HCT116 (cell line): ENCODE results near the gene LEKR1. TPM values are rescaled to one million over a fixed set of nuclear protein-coding genes. Genes with fewer than 3 reads are reported as not detected.

Source experiments
- ATAC-seq: fragments of 200-7000 bp; cut with Tn5 transposase; 2 replicates; pipeline ENCODE4 v1.9.1; 2020; ENCODE audit warnings: mild to moderate bottlenecking, moderate library complexity
- BruUV-seq: library from RNA; stranded (reverse); fragments of 400-500 nt; replicated peaks from 2 replicates; lab custom pipeline; 2021; lab: Mats Ljungman, UMichigan
- CTCF ChIA-PET: fragments of 300-600 bp; sonication (Branson Sonifier 250); formaldehyde crosslinking; loops from one replicate; lab custom pipeline; 2021; ENCODE audit warnings: antibody characterized with exemption; lab: Charles Lee
- POLR2A ChIA-PET: fragments of 300-600, 350-600 bp; sonication (Branson Sonifier 250); formaldehyde crosslinking; loops from one replicate; lab custom pipeline; 2021; ENCODE audit warnings: antibody characterized with exemption; lab: Charles Lee
- RAD21 ChIA-PET, 2 experiments: fragments of 300-600 bp; sonication (Branson Sonifier 250); formaldehyde crosslinking; loops; one replicate each; lab custom pipeline; 2023; ENCODE audit warnings: low total read pairs in 2 of 2; ENCODE audit not compliant: uncharacterized antibody in 2 of 2, unreplicated experiment in 2 of 2, low non-redundant PET in 1 of 2; lab: Charles Lee
- DNase-seq: peaks from one replicate; pipeline ENCODE4 v3.0.0-alpha.2; 2010; ENCODE audit warnings: low read depth, low spot score
- H2AFZ ChIP-seq: fragments of 200-600 bp; shearing (Covaris generic), sonication (generic); 2 replicates; pipeline ENCODE4 v1.6.1; 2017; ENCODE audit warnings: low read depth, mixed run types, mixed read lengths, antibody characterized with exemption, low read length; ENCODE audit not compliant: poor library complexity, severe bottlenecking
- H3K27ac ChIP-seq: 2 replicates; pipeline ENCODE4 v1.5.1; 2012; ENCODE audit warnings: low read depth, low read length
- H3K27me3 ChIP-seq: fragments of 200-600 bp; sonication (generic); 2 replicates; pipeline ENCODE4 v1.6.1; 2016; ENCODE audit warnings: mixed run types, low read length, mixed read lengths; ENCODE audit not compliant: insufficient read depth
- H3K36me3 ChIP-seq, 2 experiments: fragments of 200-500 bp in 1 of 2; fragments of 200-600 bp in 1 of 2; sonication (Bioruptor generic) in 1 of 2; sonication (generic) in 1 of 2; 2 replicates each; pipeline versions ENCODE4 v1.5.1 to v1.6.1; 2014 to 2016; ENCODE audit warnings: low read length in 2 of 2, inconsistent platforms in 1 of 2, mixed read lengths in 1 of 2, mixed run types in 1 of 2; ENCODE audit not compliant: insufficient read depth in 2 of 2, control insufficient read depth in 1 of 2
- H3K4me1 ChIP-seq, 2 experiments: fragments of 200-600 bp in 1 of 2; sonication (generic) in 1 of 2; 2 replicates each; pipeline versions ENCODE4 v1.5.1 to v1.6.1; 2012 to 2017; ENCODE audit warnings: low read length in 2 of 2, inconsistent platforms in 1 of 2, mild to moderate bottlenecking in 1 of 2, mixed read lengths in 1 of 2, mixed run types in 1 of 2, moderate library complexity in 1 of 2; ENCODE audit not compliant: insufficient read depth in 2 of 2, control insufficient read depth in 1 of 2
- H3K4me2 ChIP-seq: fragments of 200-600 bp; sonication (generic); 2 replicates; pipeline ENCODE4 v1.6.1; 2017; ENCODE audit warnings: mixed run types, low read length, mixed read lengths
- H3K4me3 ChIP-seq, 2 experiments: fragments of 200-600 bp in 1 of 2; sonication (generic) in 1 of 2; replicated peaks in 1 of 2; 2 replicates each; pipeline ENCODE4 v1.5.1; 2011 to 2016; ENCODE audit warnings: low read length in 2 of 2, control low read depth in 1 of 2, low read depth in 1 of 2, mild to moderate bottlenecking in 1 of 2, mixed read lengths in 1 of 2, mixed run types in 1 of 2
- H3K79me2 ChIP-seq: fragments of 200-600 bp; sonication (generic); 2 replicates; pipeline ENCODE4 v1.6.1; 2017; ENCODE audit warnings: mild to moderate bottlenecking, mixed run types, low read length, moderate library complexity, mixed read lengths; ENCODE audit not compliant: insufficient read depth
- H3K9ac ChIP-seq: fragments of 200-600 bp; sonication (generic); 2 replicates; pipeline ENCODE4 v1.6.1; 2016; ENCODE audit warnings: low read length, mixed read lengths
- H3K9me2 ChIP-seq: fragments of 200-600 bp; sonication (generic), shearing (Covaris generic); 2 replicates; pipeline ENCODE4 v1.6.1; 2017; ENCODE audit warnings: mixed run types, mild to moderate bottlenecking, moderate library complexity; ENCODE audit not compliant: insufficient read depth
- H3K9me3 ChIP-seq, 2 experiments: fragments of 200-500 bp in 1 of 2; fragments of 200-600 bp in 1 of 2; sonication (Bioruptor generic) in 1 of 2; sonication (generic) in 1 of 2; 2 replicates each; pipeline ENCODE4 v1.6.1; 2014 to 2017; ENCODE audit warnings: low read length in 2 of 2, mixed read lengths in 2 of 2, inconsistent platforms in 1 of 2, low read depth in 1 of 2, mild to moderate bottlenecking in 1 of 2, mixed run types in 1 of 2, moderate library complexity in 1 of 2; ENCODE audit not compliant: control insufficient read depth in 1 of 2, insufficient read depth in 1 of 2
- H4K20me1 ChIP-seq: fragments of 200-600 bp; sonication (generic), shearing (Covaris generic); 2 replicates; pipeline ENCODE4 v1.6.1; 2017; ENCODE audit warnings: mixed run types, mild to moderate bottlenecking, moderate library complexity; ENCODE audit not compliant: insufficient read depth
- ATF3 ChIP-seq: IDR thresholded peaks from 2 replicates; pipeline ENCODE4 v1.6.1; 2012
- CEBPB ChIP-seq: IDR thresholded peaks from 2 replicates; pipeline ENCODE4 v1.6.1; 2012; ENCODE audit warnings: low read depth
- ELF1 ChIP-seq: IDR thresholded peaks from 2 replicates; pipeline ENCODE4 v1.6.1; 2012; ENCODE audit warnings: low read depth, borderline replicate concordance
- EZH2 ChIP-seq: fragments of 200-600 bp; sonication (generic); IDR thresholded peaks from 2 replicates; pipeline ENCODE4 v1.6.1; 2017; ENCODE audit warnings: antibody characterized with exemption, mixed run types
- JUND ChIP-seq: IDR thresholded peaks from 2 replicates; pipeline ENCODE4 v1.6.1; 2012
- POLR2A ChIP-seq: IDR thresholded peaks from 2 replicates; pipeline ENCODE4 v1.7.0; 2011; ENCODE audit warnings: borderline replicate concordance; ENCODE audit not compliant: insufficient read depth, insufficient read length; ENCODE audit errors: extremely low read depth
- POLR2AphosphoS5 ChIP-seq: IDR thresholded peaks from 2 replicates; pipeline ENCODE4 v1.6.1; 2011; ENCODE audit warnings: mild to moderate bottlenecking, low read depth, low read length, moderate library complexity
- SRF ChIP-seq: IDR thresholded peaks from 2 replicates; pipeline ENCODE4 v1.6.1; 2012; ENCODE audit warnings: low read depth
- TCF7L2 ChIP-seq: IDR thresholded peaks from 2 replicates; pipeline ENCODE4 v1.7.0; 2011; ENCODE audit warnings: borderline replicate concordance, inconsistent platforms; ENCODE audit not compliant: insufficient read depth, insufficient read length; ENCODE audit errors: extremely low read depth
- YY1 ChIP-seq: IDR thresholded peaks from 2 replicates; pipeline ENCODE4 v1.6.1; 2011; ENCODE audit warnings: low read length, low read depth, moderate library complexity, mild to moderate bottlenecking; ENCODE audit not compliant: insufficient replicate concordance; ENCODE audit errors: extremely low read depth
- ZNF274 ChIP-seq: fragments of 200-500 bp; sonication (Bioruptor generic); IDR thresholded peaks from 2 replicates; pipeline ENCODE4 v1.6.1; 2014; ENCODE audit warnings: mild to moderate bottlenecking, low read depth, low read length, inconsistent platforms
- intact Hi-C: fragments of 100-400 bp; cut with micrococcal nuclease; formaldehyde crosslinking; loops from 2 replicates; pipeline ENCODE4 v1.10.0; 2022
- total RNA-seq: library from RNA; stranded (reverse); gene quantifications from one replicate; pipeline ENCODE4 v1.2.1, GENCODE V29; 2021; ENCODE audit not compliant: unreplicated experiment

LEKR1 gene
- total RNA-seq, 1 experiment from 2014 or later, result 2.1 TPM

- Histone ChIP-seq H4K20me1 (no peaks in the 10 kb centered on the region), H3K36me3 (no peaks in the 10 kb centered on the region), H3K4me1 (peaks cover 0 to 6% of the 10 kb centered on the region in 2 experiments; a peak in 2 of 4 replicates), H3K27me3 (no peaks in the 10 kb centered on the region), H2AFZ (no peak overlapping the region), H3K9me3 (no peaks in the 10 kb centered on the region), H3K4me3 (no peak overlapping the region), H3K4me2 (no peak overlapping the region), H3K27ac (no peak overlapping the region), H3K79me2 (no peaks in the 10 kb centered on the region), H3K9me2 (no peaks in the 10 kb centered on the region), H3K9ac (no peak overlapping the region)
- DNase-seq (no peak), ATAC-seq (no peak)
- BruUV-seq, result no TSS peak
- ChIA-PET RAD21 (no interaction called here), CTCF (no interaction called here), POLR2A (no interaction called here)
- intact Hi-C loops, result no loop called here
- no peak for TF ChIP-seq ELF1
- TF ChIP-seq JUND, result no peak
Observed at GRCh38 chr3:156898296-156898880, 72.2 kb downstream of the LEKR1 start.

- no peaks in the 10 kb centered on the region for H4K20me1 ChIP-seq
- ChIA-PET POLR2A (no interaction called here), RAD21 (no interaction called here), CTCF (no interaction called here)
- peaks cover 0 to 6% of the 10 kb centered on the region in 2 experiments; a peak in 2 of 4 replicates for H3K4me1 ChIP-seq
- no peak overlapping the region for H3K27ac ChIP-seq
- H3K36me3 ChIP-seq, result no peaks in the 10 kb centered on the region
- no peak for ATAC-seq
- BruUV-seq, result no TSS peak
- no peak overlapping the region for H2AFZ ChIP-seq
- no peaks in the 10 kb centered on the region for H3K9me3 ChIP-seq
- H3K27me3 ChIP-seq, result no peaks in the 10 kb centered on the region
- no peaks in the 10 kb centered on the region for H3K9me2 ChIP-seq
- no peak overlapping the region for H3K9ac ChIP-seq
- no peak for DNase-seq
- no peak overlapping the region for H3K4me3 ChIP-seq
- intact Hi-C loops, result no loop called here
- no peaks in the 10 kb centered on the region for H3K79me2 ChIP-seq
- TF ChIP-seq POLR2AphosphoS5 (no peak), ZNF274 (no peak), CEBPB (no peak), POLR2A (no peak), SRF (no peak), TCF7L2 (no peak), EZH2 (no peak), ELF1 (no peak), YY1 (no peak), ATF3 (no peak)
- no peak overlapping the region for H3K4me2 ChIP-seq
Observed at GRCh38 chr3:156899951-156900350, 73.8 kb downstream of the LEKR1 start.
